A549 (cell line): Measurements from ENCODE around the gene MUC21. TPM values are rescaled to one million over a fixed set of nuclear protein-coding genes. Genes with fewer than 3 reads are reported as not detected.
A peak's percentile ranks its signal among the peaks of the same experiment; 100 is the strongest.

Experiments
- ATAC-seq, 2 experiments: fragments of 200-7000 bp in 1 of 2; fragments of >200 bp in 1 of 2; cut with Nextera tagmentation in 1 of 2; cut with Tn5 transposase in 1 of 2; 3 replicates each; pipeline versions ENCODE4 v1.8.0 to v1.9.1; 2018 to 2020; ENCODE audit warnings: mild to moderate bottlenecking in 1 of 2, moderate library complexity in 1 of 2
- CTCF ChIA-PET: fragments of 300-600 bp; sonication (Branson Sonifier 250); formaldehyde crosslinking; extraction: SDS; loops from one replicate; lab custom pipeline; 2021; ENCODE audit warnings: antibody characterized with exemption, inconsistent platforms; lab: Yijun Ruan, JAX
- POLR2A ChIA-PET: fragments of 350-600 bp; formaldehyde crosslinking; extraction: SDS; loops from one replicate; lab custom pipeline; 2021; ENCODE audit warnings: antibody characterized with exemption, inconsistent platforms; lab: Yijun Ruan, JAX
- DNase-seq, 2 experiments: peaks; one replicate each; pipeline versions ENCODE4 v3.0.0 to v3.0.0-alpha.2; 2011 to 2016; ENCODE audit warnings: low read depth in 1 of 2, low spot score in 1 of 2
- FAIRE-seq: peaks from 2 replicates; lab custom pipeline; 2011; peaks lifted over from hg19 to GRCh38; lab: Jason Lieb, UNC
- H3K27ac ChIP-seq, 2 experiments: fragments of >200 bp; sonication (Bioruptor Twin); formaldehyde crosslinking; 3 replicates each; pipeline ENCODE4 v1.5.1; 2016 to 2017
- H3K4me1 ChIP-seq: fragments of >200 bp; sonication (Bioruptor Twin); formaldehyde crosslinking; 3 replicates; pipeline ENCODE4 v1.6.1; 2016
- H3K4me2 ChIP-seq: fragments of >200 bp; sonication (Bioruptor Twin); formaldehyde crosslinking; 3 replicates; pipeline ENCODE4 v1.6.1; 2016
- H3K4me3 ChIP-seq: fragments of >200 bp; sonication (Bioruptor Twin); formaldehyde crosslinking; 3 replicates; pipeline ENCODE4 v1.5.1; 2016
- H3K9me3 ChIP-seq: fragments of >200 bp; sonication (Bioruptor Twin); formaldehyde crosslinking; 3 replicates; pipeline ENCODE4 v1.6.1; 2016
- BHLHE40 ChIP-seq: IDR thresholded peaks from 2 replicates; pipeline ENCODE4 v1.6.1; 2012; ENCODE audit warnings: low read depth, low read length, inconsistent platforms
- CBX8 ChIP-seq: fragments of 200-600 bp; sonication (generic); IDR thresholded peaks from 2 replicates; pipeline ENCODE4 v1.6.1; 2016
- CHD2 ChIP-seq: fragments of 150-350 bp; IDR thresholded peaks from 2 replicates; pipeline ENCODE4 v1.6.1; 2014; ENCODE audit warnings: low read length; ENCODE audit not compliant: partially characterized antibody
- CTCF ChIP-seq: fragments of >200 bp; sonication (Bioruptor Twin); formaldehyde crosslinking; IDR thresholded peaks from 3 replicates; pipeline ENCODE4 v1.5.1; 2016
- E2F6 ChIP-seq: IDR thresholded peaks from 2 replicates; pipeline ENCODE4 v1.6.1; 2012; ENCODE audit warnings: low read depth, borderline replicate concordance
- EHF ChIP-seq: fragments of 250-450 bp; sonication (Bioruptor Pico); IDR thresholded peaks from 2 replicates; pipeline ENCODE4 v1.5.0; 2020; ENCODE audit warnings: mild to moderate bottlenecking
- EP300 ChIP-seq, 2 experiments: fragments of >200 bp; sonication (Bioruptor Twin); formaldehyde crosslinking; IDR thresholded peaks; 2 replicates in 1 of 2; 3 replicates in 1 of 2; pipeline ENCODE4 v1.6.1; 2016 to 2017
- FOSB ChIP-seq: fragments of 250-450 bp; sonication (Bioruptor Pico); IDR thresholded peaks from 2 replicates; pipeline ENCODE4 v1.5.0; 2020; ENCODE audit warnings: mild to moderate bottlenecking, moderate library complexity
- FOXS1 ChIP-seq: fragments of 250-450 bp; sonication (Bioruptor Pico); IDR thresholded peaks from 2 replicates; pipeline ENCODE4 v1.5.0; 2020; ENCODE audit warnings: mild to moderate bottlenecking, moderate library complexity
- GATA3 ChIP-seq: IDR thresholded peaks from 2 replicates; pipeline ENCODE4 v1.6.1; 2012; ENCODE audit warnings: borderline replicate concordance
- HES2 ChIP-seq: fragments of >200 bp; sonication (Bioruptor Twin); formaldehyde crosslinking; IDR thresholded peaks from 2 replicates; pipeline ENCODE4 v1.6.1; 2016
- HEYL ChIP-seq: fragments of 250-450 bp; sonication (Bioruptor Pico); IDR thresholded peaks from 2 replicates; pipeline ENCODE4 v1.8.0; 2021; ENCODE audit warnings: mild to moderate bottlenecking, moderate library complexity
- HOXB13 ChIP-seq: fragments of 250-450 bp; sonication (Bioruptor Pico); IDR thresholded peaks from 2 replicates; pipeline ENCODE4 v1.5.0; 2020; ENCODE audit warnings: low read depth, mild to moderate bottlenecking, moderate library complexity
- JUNB ChIP-seq: fragments of >200 bp; sonication (Bioruptor Twin); formaldehyde crosslinking; IDR thresholded peaks from 2 replicates; pipeline ENCODE4 v1.6.1; 2016
- KDM1A ChIP-seq: fragments of 200-600 bp; sonication (generic); IDR thresholded peaks from 2 replicates; pipeline ENCODE4 v1.6.1; 2016; ENCODE audit warnings: low read depth, mild to moderate bottlenecking
- MAX ChIP-seq: IDR thresholded peaks from 2 replicates; pipeline ENCODE4 v1.6.1; 2012
- NFE2L2 ChIP-seq: fragments of 150-350 bp; conservative IDR thresholded peaks from 2 replicates; pipeline ENCODE4 v1.6.1; 2014; ENCODE audit warnings: low read length
- NR3C1 ChIP-seq: fragments of >200 bp; sonication (Bioruptor Twin); formaldehyde crosslinking; IDR thresholded peaks from 3 replicates; pipeline ENCODE4 v1.6.1; 2017
- PBX3 ChIP-seq: IDR thresholded peaks from 2 replicates; pipeline ENCODE4 v1.6.1; 2012
- POLR2AphosphoS2 ChIP-seq: conservative IDR thresholded peaks from 2 replicates; pipeline ENCODE4 v1.6.1; 2012; ENCODE audit warnings: low read length, improper control_type of control experiment, inconsistent platforms
- SREBF2 ChIP-seq: fragments of 450-650 bp; IDR thresholded peaks from 2 replicates; pipeline ENCODE4 v1.6.1; 2014; ENCODE audit warnings: mild to moderate bottlenecking, moderate library complexity
- USF2 ChIP-seq: fragments of 450-650 bp; IDR thresholded peaks from 2 replicates; pipeline ENCODE4 v1.6.1; 2014; ENCODE audit warnings: antibody characterized with exemption
- ZFP36 ChIP-seq: fragments of 450-650 bp; IDR thresholded peaks from 2 replicates; pipeline ENCODE4 v1.6.1; 2014; ENCODE audit warnings: borderline replicate concordance; ENCODE audit not compliant: partially characterized antibody
- ZSCAN20 ChIP-seq: fragments of 250-450 bp; sonication (Bioruptor Pico); IDR thresholded peaks from 2 replicates; pipeline ENCODE4 v1.8.0; 2022; ENCODE audit warnings: mild to moderate bottlenecking, moderate library complexity
- WGBS: methylation state at CpG from one replicate; pipeline ENCODE4 v1.1.6; 2017; ENCODE audit errors: missing lambda C conversion rate; 5-methylcytosine and 5-hydroxymethylcytosine counted together
- polyA plus RNA-seq, 4 experiments: library from polyadenylated mRNA; depleted of rRNA in 3 of 4; stranded (reverse); fragments of >200 nt; fragmentation: RNase III in 1 of 4; extraction: RNeasy Plus Mini Kit Qiagen cat#74134 plus additional on column Dnase treatment in 1 of 4; gene quantifications; 2 replicates in 3 of 4; 3 replicates in 1 of 4; pipeline ENCODE4 v1.2.3, GENCODE V29; 2011 to 2017

The MUC21 gene
- polyA plus RNA-seq, 2 of the 4 experiments (the other 2 are of a cell fraction) = not detected

- Histone ChIP-seq H3K4me2 (no peak within 1 kb of the TSS), H3K27ac (no peak within 1 kb of the TSS; a peak in 1 of 6 replicates), H3K4me3 (no peak within 1 kb of the TSS), H3K4me1 (peaks cover 16% of the 10 kb centered on the region), H3K9me3 (0 out of 3 replicates have a peak, but pooled peaks cover 8% of the 10 kb centered on the region)
- CTCF ChIA-PET = interaction anchor here (0.7 to 0.9 kb wide), 2 partner anchors 38 to 58 kb away, joined by 3 read pairs; no protein-coding TSS in a partner anchor
- ATAC-seq (peak in 1 of 2 experiments; percentile 61; a peak in 2 of 6 replicates), FAIRE-seq (no peak), DNase-seq (no peak)
- TF ChIP-seq E2F6 (no peak), HEYL (CRISPR knock-in tag) (no peak), CTCF (no peak), ZFP36 (no peak), NR3C1 (no peak), KDM1A (no peak), POLR2AphosphoS2 (no peak)
- POLR2A ChIA-PET = no interaction called here
- 82% methylated on average over 4 of the region's 4 CpGs for WGBS
These were observed 27.0 kb downstream of the MUC21 start, which contains the start of gene MUC22 for GRCh38 chr6:31010393-31011060. TSS of gene MUC22 (plus strand) at chr6:31010474. CDS start at chr6:31010707, 233 bp downstream.

- ATAC-seq = no peak
- H3K4me1 ChIP-seq = peaks cover 16% of the 10 kb centered on the region
- POLR2A ChIA-PET = no interaction called here
- 0 out of 3 replicates have a peak, but pooled peaks cover 8% of the 10 kb centered on the region for H3K9me3 ChIP-seq
- WGBS = 61% methylated on average over 6 of the region's 6 CpGs
- DNase-seq = no peak
- no peak overlapping the region for H3K27ac ChIP-seq
- TF ChIP-seq CHD2 (no peak), NFE2L2 (no peak), MAX (no peak), SREBF2 (no peak), PBX3 (no peak), BHLHE40 (no peak), JUNB (no peak), FOXS1 (no peak), EP300 (IDR thresholded peaks at IDR 0.05) (no peak), CBX8 (no peak), FOSB (no peak), GATA3 (no peak), HOXB13 (CRISPR knock-in tag) (no peak), ZSCAN20 (CRISPR knock-in tag) (no peak), USF2 (no peak), HES2 (no peak), EHF (no peak)
- FAIRE-seq = no peak
- H3K4me3 ChIP-seq = no peak overlapping the region
- no peak overlapping the region for H3K4me2 ChIP-seq
- CTCF ChIA-PET = no interaction called here
These were observed 27.6 kb downstream of the MUC21 start for GRCh38 chr6:31011153-31011552.
